A549 (cell line): ENCODE results near the gene CYSRT1. TPM values are rescaled to one million over a fixed set of nuclear protein-coding genes. Genes with fewer than 3 reads are reported as not detected.

Experiments
- ATAC-seq, 2 experiments: fragments of 200-7000 bp in 1 of 2; fragments of >200 bp in 1 of 2; cut with Nextera tagmentation in 1 of 2; cut with Tn5 transposase in 1 of 2; 3 replicates each; pipeline versions ENCODE4 v1.8.0 to v1.9.1; 2018 to 2020; ENCODE audit warnings: mild to moderate bottlenecking in 1 of 2, moderate library complexity in 1 of 2
- CTCF ChIA-PET: fragments of 300-600 bp; sonication (Branson Sonifier 250); formaldehyde crosslinking; extraction: SDS; loops from one replicate; lab custom pipeline; 2021; ENCODE audit warnings: antibody characterized with exemption, inconsistent platforms; lab: Yijun Ruan, JAX
- POLR2A ChIA-PET: fragments of 350-600 bp; formaldehyde crosslinking; extraction: SDS; loops from one replicate; lab custom pipeline; 2021; ENCODE audit warnings: antibody characterized with exemption, inconsistent platforms; lab: Yijun Ruan, JAX
- DNase-seq, 2 experiments: peaks; one replicate each; pipeline versions ENCODE4 v3.0.0 to v3.0.0-alpha.2; 2011 to 2016; ENCODE audit warnings: low read depth in 1 of 2, low spot score in 1 of 2
- FAIRE-seq: peaks from 2 replicates; lab custom pipeline; 2011; peaks lifted over from hg19 to GRCh38; lab: Jason Lieb, UNC
- H3K27ac ChIP-seq, 2 experiments: fragments of >200 bp; sonication (Bioruptor Twin); formaldehyde crosslinking; 3 replicates each; pipeline ENCODE4 v1.5.1; 2016 to 2017
- H3K4me1 ChIP-seq: fragments of >200 bp; sonication (Bioruptor Twin); formaldehyde crosslinking; 3 replicates; pipeline ENCODE4 v1.6.1; 2016
- H3K4me2 ChIP-seq: fragments of >200 bp; sonication (Bioruptor Twin); formaldehyde crosslinking; 3 replicates; pipeline ENCODE4 v1.6.1; 2016
- H3K4me3 ChIP-seq: fragments of >200 bp; sonication (Bioruptor Twin); formaldehyde crosslinking; 3 replicates; pipeline ENCODE4 v1.5.1; 2016
- H3K9me3 ChIP-seq: fragments of >200 bp; sonication (Bioruptor Twin); formaldehyde crosslinking; 3 replicates; pipeline ENCODE4 v1.6.1; 2016
- CBX8 ChIP-seq: fragments of 200-600 bp; sonication (generic); IDR thresholded peaks from 2 replicates; pipeline ENCODE4 v1.6.1; 2016
- CEBPB ChIP-seq, 2 experiments: fragments of >200 bp in 1 of 2; sonication (Bioruptor Twin) in 1 of 2; formaldehyde crosslinking in 1 of 2; IDR thresholded peaks; 2 replicates each; pipeline ENCODE4 v1.6.1; 2012 to 2016
- CHD4 ChIP-seq: fragments of 200-600 bp; sonication (generic); IDR thresholded peaks from 2 replicates; pipeline ENCODE4 v1.6.1; 2016; ENCODE audit warnings: antibody characterized with exemption, mild to moderate bottlenecking, borderline replicate concordance
- EHMT2 ChIP-seq: fragments of 200-600 bp; sonication (generic); IDR thresholded peaks from 2 replicates; pipeline ENCODE4 v1.6.1; 2016; ENCODE audit warnings: antibody characterized with exemption, low read depth, mild to moderate bottlenecking, moderate library complexity
- FOSL2 ChIP-seq, 2 experiments: fragments of 450-650 bp in 1 of 2; fragments of >200 bp in 1 of 2; sonication (Bioruptor Twin) in 1 of 2; formaldehyde crosslinking; IDR thresholded peaks; 2 replicates each; pipeline versions ENCODE4 v1.5.0 to v1.6.1; 2016 to 2020; ENCODE audit warnings: mild to moderate bottlenecking in 1 of 2, moderate library complexity in 1 of 2
- HES2 ChIP-seq: fragments of >200 bp; sonication (Bioruptor Twin); formaldehyde crosslinking; IDR thresholded peaks from 2 replicates; pipeline ENCODE4 v1.6.1; 2016
- HOXA7 ChIP-seq: fragments of 250-450 bp; sonication (Bioruptor Pico); IDR thresholded peaks from 2 replicates; pipeline ENCODE4 v1.5.0; 2020; ENCODE audit warnings: mild to moderate bottlenecking, moderate library complexity
- JUN ChIP-seq, 2 experiments: fragments of >200 bp; sonication (Bioruptor Twin); formaldehyde crosslinking; IDR thresholded peaks; 2 replicates in 1 of 2; 3 replicates in 1 of 2; pipeline ENCODE4 v1.6.1; 2016 to 2017
- KDM1A ChIP-seq: fragments of 200-600 bp; sonication (generic); IDR thresholded peaks from 2 replicates; pipeline ENCODE4 v1.6.1; 2016; ENCODE audit warnings: low read depth, mild to moderate bottlenecking
- MAZ ChIP-seq: fragments of 150-350 bp; IDR thresholded peaks from 2 replicates; pipeline ENCODE4 v1.6.1; 2014; ENCODE audit warnings: antibody characterized with exemption, low read depth, low read length, borderline replicate concordance
- MYC ChIP-seq: IDR thresholded peaks from 2 replicates; pipeline ENCODE4 v1.6.1; 2012; ENCODE audit warnings: mild to moderate bottlenecking, inconsistent platforms, low read length, improper control_type of control experiment, borderline replicate concordance
- NR3C1 ChIP-seq: fragments of >200 bp; sonication (Bioruptor Twin); formaldehyde crosslinking; IDR thresholded peaks from 3 replicates; pipeline ENCODE4 v1.6.1; 2017
- POLR2AphosphoS2 ChIP-seq: conservative IDR thresholded peaks from 2 replicates; pipeline ENCODE4 v1.6.1; 2012; ENCODE audit warnings: low read length, improper control_type of control experiment, inconsistent platforms
- REST ChIP-seq: fragments of 200-600 bp; sonication (generic); IDR thresholded peaks from 2 replicates; pipeline ENCODE4 v1.6.1; 2016; ENCODE audit warnings: antibody characterized with exemption, mild to moderate bottlenecking, moderate library complexity
- SMC3 ChIP-seq: fragments of >200 bp; sonication (Bioruptor Twin); formaldehyde crosslinking; IDR thresholded peaks from 3 replicates; pipeline ENCODE4 v1.6.1; 2018; ENCODE audit warnings: inconsistent platforms
- TFCP2L1 ChIP-seq: fragments of 250-450 bp; sonication (Bioruptor Pico); IDR thresholded peaks from 2 replicates; pipeline ENCODE4 v1.5.0; 2021; ENCODE audit warnings: mild to moderate bottlenecking
- ZFP36 ChIP-seq: fragments of 450-650 bp; IDR thresholded peaks from 2 replicates; pipeline ENCODE4 v1.6.1; 2014; ENCODE audit warnings: borderline replicate concordance; ENCODE audit not compliant: partially characterized antibody
- WGBS: methylation state at CpG from one replicate; pipeline ENCODE4 v1.1.6; 2017; ENCODE audit errors: missing lambda C conversion rate; 5-methylcytosine and 5-hydroxymethylcytosine counted together
- polyA plus RNA-seq, 4 experiments: library from polyadenylated mRNA; depleted of rRNA in 3 of 4; stranded (reverse); fragments of >200 nt; fragmentation: RNase III in 1 of 4; extraction: RNeasy Plus Mini Kit Qiagen cat#74134 plus additional on column Dnase treatment in 1 of 4; gene quantifications; 2 replicates in 3 of 4; 3 replicates in 1 of 4; pipeline ENCODE4 v1.2.3, GENCODE V29; 2011 to 2017

Gene CYSRT1
- polyA plus RNA-seq, 2 of the 4 experiments (the other 2 are of a cell fraction): 0.30 to 0.81 TPM

- Histone ChIP-seq H3K4me2 (no peak overlapping the region), H3K4me1 (peaks cover 20% of the 10 kb centered on the region), H3K4me3 (no peak overlapping the region), H3K27ac (no peak overlapping the region)
- POLR2A ChIA-PET: interaction anchor here (0.6 to 4.7 kb wide), 3 partner anchors 9 to 147 kb away, joined by 3 to 97 read pairs (median 3); partner anchors contain the start of gene TUBB4B
- ATAC-seq: no peak
- DNase-seq: no peak
- TF ChIP-seq CBX8: no peak
- no peak for TF ChIP-seq NR3C1
- no peak for TF ChIP-seq HOXA7 (CRISPR knock-in tag)
- no peak for TF ChIP-seq FOSL2 (IDR thresholded peaks at IDR 0.05)
- no peak for TF ChIP-seq FOSL2 (CRISPR knock-in tag; IDR thresholded peaks at IDR 0.05)
- TF ChIP-seq SMC3: no peak
- no peak for TF ChIP-seq JUN (IDR thresholded peaks at IDR 0.05)
- TF ChIP-seq KDM1A: no peak
- no peak for TF ChIP-seq POLR2AphosphoS2
- TF ChIP-seq MYC: no peak
- no peak for TF ChIP-seq HES2
- no peak for TF ChIP-seq EHMT2
- no peak for TF ChIP-seq TFCP2L1 (CRISPR knock-in tag)
- no peak for TF ChIP-seq REST
- no peak for TF ChIP-seq CEBPB (IDR thresholded peaks at IDR 0.05)
- TF ChIP-seq, all 56 proteins: peak for 0
- WGBS: 88% methylated on average over 31 of the region's 35 CpGs
- FAIRE-seq: no peak
- no peaks in the 10 kb centered on the region for H3K9me3 ChIP-seq
- CTCF ChIA-PET: interaction anchor here (1.1 to 17.1 kb wide), 4 partner anchors 10 to 224 kb away, joined by 3 to 236 read pairs (median 4); partner anchors contain the start of gene TUBB4B
Measured at GRCh38 chr9:137252555-137253506, 27.9 kb downstream of the CYSRT1 start.

- Histone ChIP-seq H3K4me1 (peaks cover 20% of the 10 kb centered on the region), H3K4me2 (peak overlapping the region; percentile 87), H3K9me3 (no peaks in the 10 kb centered on the region), H3K4me3 (peak overlapping the region; percentile 93), H3K27ac (peak overlapping the region; percentile 90 to 98)
- FAIRE-seq: no peak
- WGBS: 81% methylated on average over 17 of the region's 21 CpGs
- no peak for DNase-seq
- peak; percentile 12 to 32; a peak in 5 of 6 replicates for ATAC-seq
- ChIA-PET POLR2A (interaction anchor here (0.7 to 4.7 kb wide), 4 partner anchors 11 to 103 kb away, joined by 3 to 97 read pairs (median 4); partner anchors contain the start of genes TPRN and TUBB4B), CTCF (interaction anchor here (0.8 to 17.1 kb wide), 11 partner anchors 12 to 225 kb away, joined by 3 to 236 read pairs (median 3); partner anchors contain the start of genes NRARP, RNF224 and TUBB4B)
- no peak for TF ChIP-seq CHD4
- no peak for TF ChIP-seq EHMT2
- no peak for TF ChIP-seq MAZ
- TF ChIP-seq ZFP36: peak; percentile 92
Measured at GRCh38 chr9:137253717-137254623, 29.0 kb downstream of the CYSRT1 start.
